ENCODE results near the gene SCN3A. TPM values are rescaled to one million over a fixed set of nuclear protein-coding genes. Genes with fewer than 3 reads are reported as not detected.

Gene SCN3A
- total RNA-seq, 1 experiment from 2014 or later = not detected

GRCh38 chr2:165056564-165056963, 147.3 kb downstream of the SCN3A start:
- no peaks in the 10 kb centered on the region for H3K27me3 ChIP-seq (ENCODE audit: control insufficient read depth, insufficient read depth, low read length)
- no peak overlapping the region for H3K27ac ChIP-seq (ENCODE audit: low read length)
- CTCF ChIA-PET = no interaction called here
- no peak for DNase-seq (ENCODE audit: low read depth, low spot score)
- POLR2A ChIA-PET = no interaction called here
- no peak overlapping the region for H3K4me3 ChIP-seq (ENCODE audit: low read depth in 2 of 2, low read length in 2 of 2)
- intact Hi-C loops (cut with micrococcal nuclease; ENCODE audit: unreplicated experiment) (no loop called here), in situ Hi-C loops (cut with HindIII; ENCODE audit: low pct_unique_long_range_greater_than_20kb, low sequenced_read_pairs) (no loop called here)
- H3K36me3 ChIP-seq (ENCODE audit: control insufficient read depth, insufficient read depth, low read length) = no peaks in the 10 kb centered on the region
- no TSS peak for BruUV-seq (replicated peaks)
- no peaks in the 10 kb centered on the region for H3K9me3 ChIP-seq (ENCODE audit: control insufficient read depth, insufficient read depth, low read depth, low read length)
- no peaks in the 10 kb centered on the region for H3K4me1 ChIP-seq (ENCODE audit: control insufficient read depth, insufficient read depth, low read length)
- ATAC-seq = no peak
- TF ChIP-seq CTCF (IDR thresholded peaks at IDR 0.05) (no peak), POLR2AphosphoS5 (IDR thresholded peaks at IDR 0.05; ENCODE audit: low read depth, low read length) (no peak), TCF7L2 (IDR thresholded peaks at IDR 0.05; ENCODE audit: low read depth, low read length) (no peak), REST (IDR thresholded peaks at IDR 0.05; ENCODE audit: insufficient read depth in 1 of 2, low read depth in 2 of 2, low read length in 1 of 2) (no peak), SIN3A (IDR thresholded peaks at IDR 0.05; ENCODE audit: borderline replicate concordance, insufficient read depth, low read depth, low read length) (no peak)

GRCh38 chr2:165055082-165055851, 148.6 kb downstream of the SCN3A start:
- Histone ChIP-seq H3K27me3 (ENCODE audit: control insufficient read depth, insufficient read depth, low read length) (no peaks in the 10 kb centered on the region), H3K4me3 (ENCODE audit: low read depth in 2 of 2, low read length in 2 of 2) (no peak overlapping the region), H3K36me3 (ENCODE audit: control insufficient read depth, insufficient read depth, low read length) (no peaks in the 10 kb centered on the region), H3K9me3 (ENCODE audit: control insufficient read depth, insufficient read depth, low read depth, low read length) (no peaks in the 10 kb centered on the region), H3K27ac (ENCODE audit: low read length) (no peak overlapping the region), H3K4me1 (ENCODE audit: control insufficient read depth, insufficient read depth, low read length) (no peaks in the 10 kb centered on the region)
- ChIA-PET CTCF (no interaction called here), POLR2A (no interaction called here)
- no TSS peak for BruUV-seq (replicated peaks)
- no peak for TF ChIP-seq TCF7L2 (IDR thresholded peaks at IDR 0.05; ENCODE audit: low read depth, low read length)
- TF ChIP-seq REST (IDR thresholded peaks at IDR 0.05; ENCODE audit: insufficient read depth in 1 of 2, low read depth in 2 of 2, low read length in 1 of 2) = no peak
- TF ChIP-seq POLR2AphosphoS5 (IDR thresholded peaks at IDR 0.05; ENCODE audit: low read depth, low read length) = no peak
- no peak for TF ChIP-seq SIN3A (IDR thresholded peaks at IDR 0.05; ENCODE audit: borderline replicate concordance, insufficient read depth, low read depth, low read length)
- ATAC-seq (no peak), DNase-seq (ENCODE audit: low read depth, low spot score) (no peak)
- intact Hi-C loops (cut with micrococcal nuclease; ENCODE audit: unreplicated experiment) (no loop called here), in situ Hi-C loops (cut with HindIII; ENCODE audit: low pct_unique_long_range_greater_than_20kb, low sequenced_read_pairs) (no loop called here)
